Activated naive CD8-positive, alpha-beta T cell treated with anti-CD3 and anti-CD28 coated beads for 36 hours (primary cell): ENCODE data around the gene SPDL1. TPM values are rescaled to one million over a fixed set of nuclear protein-coding genes. Genes with fewer than 3 reads are reported as not detected.

Experiments
- DNase-seq: peaks from one replicate; pipeline ENCODE4 v3.0.0; 2021
- H3K27ac Mint-ChIP-seq: one replicate; pipeline ENCODE4 v1.8.0; 2022; ENCODE audit warnings: mild to moderate bottlenecking, moderate library complexity, mixed read lengths
- H3K27me3 Mint-ChIP-seq: one replicate; pipeline ENCODE4 v1.8.0; 2022; ENCODE audit warnings: mild to moderate bottlenecking, mixed read lengths
- H3K36me3 Mint-ChIP-seq: one replicate; pipeline ENCODE4 v1.8.0; 2021; ENCODE audit warnings: mild to moderate bottlenecking, mixed read lengths
- H3K4me1 Mint-ChIP-seq: one replicate; pipeline ENCODE4 v1.8.0; 2021; ENCODE audit warnings: mixed read lengths
- H3K4me3 Mint-ChIP-seq: one replicate; pipeline ENCODE4 v1.8.0; 2022; ENCODE audit warnings: mild to moderate bottlenecking, moderate library complexity, mixed read lengths
- H3K9me3 Mint-ChIP-seq: one replicate; pipeline ENCODE4 v1.8.0; 2022; ENCODE audit warnings: mixed read lengths
- total RNA-seq, 2 experiments: library from RNA; stranded (reverse); gene quantifications; one replicate each; pipeline ENCODE4 v1.2.3, GENCODE V29; 2021

Gene SPDL1
- total RNA-seq, 2 experiments from 2014 or later, result 50.4 to 52.5 TPM

DNA sequence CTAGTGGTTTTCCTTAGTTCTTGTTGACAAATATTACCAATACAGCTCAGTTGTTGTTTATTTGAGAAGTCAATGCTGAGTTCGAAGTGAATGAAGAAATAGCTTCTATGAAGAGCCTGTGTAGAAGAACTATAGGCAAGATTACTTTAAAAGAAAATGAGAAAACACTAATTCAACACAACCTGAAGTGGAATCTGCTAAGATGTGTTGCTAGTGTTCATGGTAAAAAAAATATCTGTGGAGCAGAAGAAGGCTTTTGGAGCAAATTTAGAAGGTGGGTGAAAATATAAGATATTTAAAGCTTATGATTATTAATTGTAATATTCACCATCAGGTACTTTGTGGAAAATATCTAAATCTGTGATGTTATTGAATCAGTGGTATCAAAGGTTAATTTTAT, 51.0 kb downstream of the SPDL1 start:
- Mint-ChIP-seq H3K4me3 (no peak overlapping the region), H3K27ac (no peak overlapping the region), H3K4me1 (peaks cover 24% of the 10 kb centered on the region)

DNA sequence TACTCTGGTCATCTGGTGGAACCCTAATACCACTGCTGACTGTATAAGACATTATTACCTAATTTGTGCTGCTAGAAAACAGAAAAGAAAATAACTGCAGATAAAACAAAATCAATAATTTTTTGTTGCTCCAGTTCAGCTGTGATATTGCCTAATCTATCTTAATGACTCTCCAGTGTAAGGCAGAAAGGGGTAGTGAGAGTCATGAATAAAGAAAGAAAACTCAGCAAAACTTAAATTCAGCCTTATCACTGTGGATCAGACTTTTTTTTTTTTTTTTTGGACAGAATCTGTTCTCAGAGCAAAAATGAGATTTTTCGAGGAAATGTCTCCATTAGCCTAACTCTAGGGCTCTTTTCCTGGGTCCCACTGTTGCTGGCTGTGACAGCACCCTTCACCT, 52.4 kb downstream of the SPDL1 start:
- Mint-ChIP-seq H3K27me3 (no peaks in the 10 kb centered on the region), H3K9me3 (peaks cover 12% of the 10 kb centered on the region), H3K36me3 (peaks cover 33% of the 10 kb centered on the region), H3K27ac (no peak overlapping the region), H3K4me3 (peak overlapping the region; percentile 48), H3K4me1 (peaks cover 31% of the 10 kb centered on the region)
- no peak for DNase-seq

More for the DNA sequence above, 51.0 kb downstream of the SPDL1 start:
- no peaks in the 10 kb centered on the region for H3K27me3 Mint-ChIP-seq
- H3K9me3 Mint-ChIP-seq, result peaks cover 11% of the 10 kb centered on the region
- DNase-seq, result no peak
- H3K36me3 Mint-ChIP-seq, result peaks cover 21% of the 10 kb centered on the region

DNA sequence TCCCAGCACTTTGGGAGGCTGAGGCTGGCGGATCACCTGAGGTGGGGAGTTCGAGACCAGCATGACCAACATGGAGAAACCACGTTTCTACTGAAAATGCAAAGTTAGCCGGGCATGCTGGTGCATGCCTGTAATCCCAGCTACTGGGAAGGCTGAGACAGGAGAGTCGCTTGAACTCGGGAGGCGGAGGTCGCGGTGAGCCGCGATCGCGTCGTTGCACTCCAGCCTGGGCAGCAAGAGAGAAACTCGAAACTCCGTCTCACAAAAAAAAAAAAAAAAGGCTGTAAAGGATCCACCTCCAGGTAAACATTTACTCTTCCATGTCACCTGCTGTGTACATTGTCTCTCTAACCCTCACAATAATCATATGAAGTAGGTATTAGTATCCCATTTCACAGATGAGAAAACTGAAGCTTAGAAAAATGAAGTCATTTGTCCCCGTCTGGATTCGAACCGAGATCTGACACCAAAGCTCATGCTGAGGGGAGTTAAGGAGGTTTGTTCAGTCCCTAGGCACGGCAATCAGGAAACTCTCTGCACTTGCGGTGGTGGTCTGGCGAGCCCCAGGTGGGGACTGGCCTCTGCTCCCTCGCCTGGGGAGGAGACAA, 53.0 kb downstream of the SPDL1 start:
- Mint-ChIP-seq H3K4me1 (peaks cover 38% of the 10 kb centered on the region), H3K27me3 (no peaks in the 10 kb centered on the region), H3K4me3 (peak overlapping the region; percentile 94), H3K36me3 (peaks cover 39% of the 10 kb centered on the region), H3K27ac (peak overlapping the region; percentile 95), H3K9me3 (peaks cover 12% of the 10 kb centered on the region)
- DNase-seq, result no peak

DNA sequence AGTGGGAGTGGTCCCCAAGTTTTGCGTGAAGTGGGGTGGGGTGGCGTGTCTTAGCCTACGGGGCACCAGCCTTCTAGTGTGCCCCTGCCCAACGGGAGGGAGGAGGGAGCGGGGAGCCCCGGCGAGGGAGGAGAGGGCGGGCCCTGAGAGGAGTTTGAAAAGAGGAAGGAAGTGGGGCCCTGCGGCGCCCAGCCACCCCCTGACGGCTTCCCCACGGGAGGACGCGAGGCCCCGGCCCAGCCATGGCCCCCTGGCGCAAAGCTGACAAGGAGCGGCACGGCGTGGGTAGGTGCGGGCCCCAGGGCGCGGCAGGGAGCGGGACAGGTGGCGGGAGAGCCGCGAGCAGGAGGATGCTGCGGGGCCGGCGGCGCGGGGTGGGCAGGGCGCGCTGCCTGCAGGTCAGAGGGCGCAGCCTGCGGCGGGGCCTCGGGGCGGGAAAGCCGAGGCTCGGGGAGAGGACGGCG, 53.5 kb downstream of the SPDL1 start, which contains the start of gene DOCK2:
Gene DOCK2 (plus strand): TSS at position 191 of the 464 bp plus-strand sequence. CDS start 52 bp downstream, at position 243.
- DNase-seq, result peak; percentile 78
- Mint-ChIP-seq H3K27me3 (no peaks in the 10 kb centered on the region), H3K9me3 (peaks cover 12% of the 10 kb centered on the region), H3K4me3 (peak within 1 kb of the TSS; percentile 94), H3K27ac (peak within 1 kb of the TSS; percentile 95), H3K4me1 (peaks cover 42% of the 10 kb centered on the region), H3K36me3 (peaks cover 42% of the 10 kb centered on the region)

DNA sequence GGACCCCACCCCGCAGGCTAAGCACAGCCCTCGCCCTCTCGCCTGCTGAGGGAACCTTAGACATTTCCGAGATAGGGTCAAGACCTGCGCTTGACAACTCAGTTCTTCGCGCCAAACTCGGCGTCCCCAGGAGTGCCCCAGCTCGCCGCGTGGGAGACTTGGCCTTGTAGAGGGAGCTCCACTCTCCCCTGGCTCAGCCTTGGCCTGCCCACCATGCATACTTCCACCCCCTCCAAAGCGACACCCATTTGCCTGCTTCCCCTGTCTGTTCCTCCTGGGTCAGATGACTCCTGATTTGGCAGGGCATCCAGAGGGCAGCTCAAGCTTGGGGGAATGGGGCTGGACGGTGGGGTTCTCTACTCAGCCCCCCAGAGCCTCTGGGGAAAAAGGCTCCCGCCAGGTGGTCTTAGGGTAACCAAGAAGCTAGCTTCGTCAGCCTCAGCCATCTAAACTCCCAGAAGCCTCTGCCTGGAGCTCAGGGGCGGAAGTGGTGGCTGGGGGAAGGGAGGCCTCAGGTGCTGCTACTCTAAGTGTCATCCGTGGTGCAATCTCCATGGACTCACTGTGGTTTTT, 54.1 kb downstream of the SPDL1 start:
- peaks cover 45% of the 10 kb centered on the region for H3K4me1 Mint-ChIP-seq
- H3K4me3 Mint-ChIP-seq, result peak overlapping the region; percentile 94
- DNase-seq, result peak; percentile 78
- H3K27ac Mint-ChIP-seq, result peak overlapping the region; percentile 95
- peaks cover 42% of the 10 kb centered on the region for H3K36me3 Mint-ChIP-seq
- no peaks in the 10 kb centered on the region for H3K27me3 Mint-ChIP-seq
- H3K9me3 Mint-ChIP-seq, result peaks cover 12% of the 10 kb centered on the region

DNA sequence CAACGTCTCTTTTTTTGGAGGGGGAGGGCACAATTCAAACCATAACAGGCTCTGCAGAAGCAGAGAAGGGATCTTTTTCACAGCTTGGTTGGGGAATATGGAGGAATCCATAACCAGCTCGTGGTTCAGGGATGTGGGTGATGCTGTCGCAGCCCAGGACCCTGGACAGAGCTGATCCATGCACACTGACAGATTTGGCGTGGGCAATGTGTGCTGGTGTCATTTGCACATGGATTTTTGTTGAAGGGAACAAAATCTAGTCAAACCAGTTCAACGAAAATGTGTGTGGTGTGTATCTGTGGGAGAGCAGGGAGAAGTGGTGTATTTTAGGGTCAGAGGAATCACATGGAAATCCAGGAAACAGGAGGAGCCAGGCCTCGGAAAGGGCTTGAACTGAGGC, 57.7 kb downstream of the SPDL1 start:
- H3K4me1 Mint-ChIP-seq, result peaks cover 72% of the 10 kb centered on the region
- H3K27ac Mint-ChIP-seq, result no peak overlapping the region
- no peaks in the 10 kb centered on the region for H3K27me3 Mint-ChIP-seq
- DNase-seq, result no peak
- peaks cover 9% of the 10 kb centered on the region for H3K9me3 Mint-ChIP-seq
- H3K4me3 Mint-ChIP-seq, result no peak overlapping the region
- peaks cover 67% of the 10 kb centered on the region for H3K36me3 Mint-ChIP-seq

DNA sequence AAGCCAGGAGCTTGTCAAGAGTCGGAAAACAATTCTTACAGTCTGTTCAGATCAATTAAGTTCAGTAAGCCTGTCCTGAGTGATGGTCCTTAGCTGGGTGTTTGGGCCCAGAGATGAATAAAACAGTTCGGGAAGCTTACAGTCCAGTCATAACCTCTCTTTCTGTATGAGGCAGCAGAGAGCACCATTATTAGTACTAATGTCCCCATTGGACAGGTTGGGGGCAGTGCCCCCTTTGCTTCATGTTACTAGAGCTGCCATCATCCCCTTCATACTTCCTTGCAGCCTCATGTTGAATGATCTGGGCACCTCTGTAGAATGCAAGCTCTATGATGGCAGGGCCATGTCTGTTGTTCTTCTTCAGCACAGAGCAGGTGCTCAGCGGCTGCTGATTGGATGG, 63.3 kb downstream of the SPDL1 start:
- Mint-ChIP-seq H3K4me1 (peaks cover 88% of the 10 kb centered on the region), H3K27ac (no peak overlapping the region), H3K4me3 (no peak overlapping the region), H3K27me3 (no peaks in the 10 kb centered on the region), H3K36me3 (peaks cover 59% of the 10 kb centered on the region), H3K9me3 (no peaks in the 10 kb centered on the region)
- DNase-seq, result no peak

DNA sequence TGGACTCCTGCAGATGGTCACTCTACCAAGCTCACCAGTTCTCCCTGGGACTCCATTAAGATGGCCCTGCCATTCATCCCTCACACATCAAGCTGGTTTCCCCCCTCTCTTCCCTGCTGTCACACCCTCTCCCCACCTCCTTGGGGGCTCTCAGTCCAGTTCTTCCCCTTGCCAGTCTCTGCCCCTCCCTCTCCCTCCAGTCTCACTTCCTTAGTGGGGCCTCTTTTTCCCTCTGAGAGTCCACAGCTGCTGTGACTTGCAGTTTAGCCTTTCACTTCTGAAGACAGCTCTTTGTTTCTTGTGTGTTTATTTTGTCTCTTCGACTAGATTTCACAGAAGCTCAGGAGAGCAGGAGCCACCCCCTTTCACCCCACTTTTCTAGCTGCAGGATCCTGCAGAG, 64.0 kb downstream of the SPDL1 start:
- no peak overlapping the region for H3K4me3 Mint-ChIP-seq
- H3K27ac Mint-ChIP-seq, result peak overlapping the region; percentile 2
- no peaks in the 10 kb centered on the region for H3K27me3 Mint-ChIP-seq
- H3K4me1 Mint-ChIP-seq, result peaks cover 88% of the 10 kb centered on the region
- no peak for DNase-seq
- peaks cover 62% of the 10 kb centered on the region for H3K36me3 Mint-ChIP-seq
- no peaks in the 10 kb centered on the region for H3K9me3 Mint-ChIP-seq

DNA sequence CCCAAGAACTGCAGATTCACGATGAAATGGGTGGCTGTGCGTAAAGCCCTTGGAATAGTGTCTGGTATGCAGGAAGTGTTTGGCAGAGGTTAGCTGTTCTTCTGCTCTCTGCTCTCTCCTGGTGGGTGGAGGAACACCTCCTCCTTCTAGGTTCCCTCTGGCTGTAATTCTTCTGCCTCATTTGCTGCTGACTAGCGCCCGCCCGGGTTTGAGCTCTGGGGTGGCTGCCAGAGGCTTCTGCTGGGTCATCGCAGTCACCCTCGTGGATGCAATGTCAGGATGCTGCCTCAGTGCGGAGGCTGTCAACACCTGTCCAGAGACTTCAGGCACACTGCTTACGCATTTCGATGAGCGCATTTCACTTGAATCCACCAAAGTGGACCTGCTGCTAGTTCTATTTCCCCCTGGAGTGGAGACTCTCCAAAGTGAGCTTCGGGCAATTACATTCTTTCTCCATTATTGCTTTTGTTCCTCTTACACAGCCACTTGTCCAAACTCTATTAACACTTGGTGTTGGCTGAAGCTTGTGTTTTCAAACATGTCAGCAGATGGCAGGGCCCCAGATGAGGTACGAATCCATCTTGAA, 65.2 kb downstream of the SPDL1 start:
- peaks cover 60% of the 10 kb centered on the region for H3K36me3 Mint-ChIP-seq
- H3K9me3 Mint-ChIP-seq, result no peaks in the 10 kb centered on the region

DNA sequence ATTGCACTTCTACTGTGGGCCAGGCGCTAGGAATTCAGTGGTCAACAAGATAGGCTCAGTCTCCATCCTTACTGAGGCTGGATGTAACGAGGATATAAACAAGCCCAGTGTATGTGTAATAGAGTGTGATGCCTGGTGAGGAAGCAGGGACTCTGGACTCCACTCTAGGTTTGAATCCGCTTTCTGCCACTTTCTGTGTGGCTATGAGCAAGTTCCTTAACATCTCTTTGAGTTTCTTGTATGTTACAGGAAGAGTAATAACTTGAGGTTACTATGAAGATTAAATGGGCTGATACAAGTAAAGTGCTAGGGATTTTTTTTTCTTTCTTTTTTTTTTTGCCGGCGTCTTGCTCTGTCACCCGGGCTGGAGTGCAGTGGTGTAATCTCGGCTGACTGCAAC, 65.9 kb downstream of the SPDL1 start:
- Mint-ChIP-seq H3K27me3 (no peaks in the 10 kb centered on the region), H3K4me1 (peaks cover 93% of the 10 kb centered on the region), H3K27ac (peak overlapping the region; percentile 70), H3K36me3 (peaks cover 59% of the 10 kb centered on the region), H3K9me3 (no peaks in the 10 kb centered on the region), H3K4me3 (no peak overlapping the region)
- no peak for DNase-seq

More for the DNA sequence above, 65.2 kb downstream of the SPDL1 start:
- H3K4me3 Mint-ChIP-seq, result no peak overlapping the region
- DNase-seq, result no peak
- H3K27ac Mint-ChIP-seq, result peak overlapping the region; percentile 43
- peaks cover 92% of the 10 kb centered on the region for H3K4me1 Mint-ChIP-seq
- H3K27me3 Mint-ChIP-seq, result no peaks in the 10 kb centered on the region

DNA sequence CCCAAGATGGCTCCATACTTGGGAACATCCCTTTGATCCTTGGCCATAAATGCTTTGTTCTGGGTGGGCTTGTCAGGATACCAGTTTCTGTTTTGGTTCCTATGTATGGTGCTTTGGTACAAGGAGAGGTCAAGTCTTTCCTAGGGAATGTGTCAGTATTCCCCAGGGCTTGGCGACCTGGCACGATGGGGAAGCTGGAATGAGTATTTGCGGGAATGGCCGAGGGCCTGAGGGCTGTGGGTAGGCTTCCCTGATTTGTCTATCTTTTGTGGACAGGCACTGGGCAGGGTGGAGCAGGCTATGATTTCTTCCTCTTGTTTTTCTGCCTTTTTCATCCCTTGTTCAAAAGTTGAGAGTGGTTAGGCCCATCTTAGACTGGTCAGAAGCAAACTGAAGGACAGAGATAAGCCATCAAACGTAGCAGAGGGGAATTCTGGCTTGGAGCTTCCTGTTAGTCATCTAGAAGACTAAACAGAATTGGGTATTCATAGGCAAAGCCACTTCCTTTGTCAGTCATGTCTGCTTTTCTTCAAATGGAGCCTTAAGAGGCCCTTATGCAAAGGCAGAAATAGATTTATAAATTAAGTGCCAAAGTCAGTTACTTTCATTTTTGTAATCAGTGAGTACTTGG, 67.2 kb downstream of the SPDL1 start:
- H3K9me3 Mint-ChIP-seq, result no peaks in the 10 kb centered on the region
- peaks cover 93% of the 10 kb centered on the region for H3K4me1 Mint-ChIP-seq
- H3K4me3 Mint-ChIP-seq, result peak overlapping the region; percentile 49
- H3K36me3 Mint-ChIP-seq, result peaks cover 60% of the 10 kb centered on the region
- no peaks in the 10 kb centered on the region for H3K27me3 Mint-ChIP-seq
- no peak for DNase-seq
- peak overlapping the region; percentile 88 for H3K27ac Mint-ChIP-seq

DNA sequence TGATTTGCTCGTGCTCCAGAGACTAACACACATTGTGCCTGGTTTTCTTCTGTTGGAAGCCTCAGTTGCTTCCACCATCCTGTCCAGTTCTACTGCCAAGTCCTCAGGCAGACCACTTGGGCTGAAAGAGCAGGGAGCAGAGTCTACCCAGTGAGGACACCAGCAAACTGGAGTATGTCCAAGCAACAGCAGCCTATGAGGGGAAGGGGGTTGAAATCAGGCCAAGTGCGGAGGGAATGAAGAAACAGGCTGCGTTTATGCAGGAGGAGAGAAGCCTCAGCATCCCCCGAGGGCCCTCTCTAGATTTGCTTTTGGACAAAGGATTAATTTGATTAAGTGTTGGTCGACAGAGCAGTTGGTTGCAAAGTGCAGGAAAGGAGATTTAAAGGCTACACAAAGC, 68.0 kb downstream of the SPDL1 start:
- Mint-ChIP-seq H3K27ac (peak overlapping the region; percentile 88), H3K4me1 (peaks cover 93% of the 10 kb centered on the region), H3K27me3 (no peaks in the 10 kb centered on the region), H3K9me3 (no peaks in the 10 kb centered on the region), H3K4me3 (peak overlapping the region; percentile 49), H3K36me3 (peaks cover 60% of the 10 kb centered on the region)
- no peak for DNase-seq

DNA sequence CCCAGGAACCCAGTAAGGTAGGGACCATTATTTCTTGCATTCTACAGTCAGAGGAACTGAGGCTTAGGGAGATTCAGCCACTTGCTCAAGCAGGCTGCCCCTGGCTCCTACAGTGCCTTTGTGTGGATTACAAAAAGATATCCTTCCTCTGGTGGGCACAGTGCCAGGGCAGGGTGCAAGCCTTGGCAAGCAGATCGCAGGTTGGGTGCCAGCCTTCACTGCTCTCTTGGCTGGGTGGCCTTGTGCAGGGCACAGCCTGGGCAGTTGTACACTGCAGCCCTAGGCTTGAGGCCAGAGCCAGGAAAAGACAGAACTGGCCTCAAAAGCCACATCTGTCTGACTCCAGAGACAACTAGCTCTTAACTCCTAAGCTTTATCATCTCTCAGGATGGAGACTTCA, 68.5 kb downstream of the SPDL1 start:
- H3K27me3 Mint-ChIP-seq, result no peaks in the 10 kb centered on the region
- H3K27ac Mint-ChIP-seq, result peak overlapping the region; percentile 14
- DNase-seq, result no peak
- no peak overlapping the region for H3K4me3 Mint-ChIP-seq
- peaks cover 58% of the 10 kb centered on the region for H3K36me3 Mint-ChIP-seq
- H3K4me1 Mint-ChIP-seq, result peaks cover 93% of the 10 kb centered on the region
- no peaks in the 10 kb centered on the region for H3K9me3 Mint-ChIP-seq

DNA sequence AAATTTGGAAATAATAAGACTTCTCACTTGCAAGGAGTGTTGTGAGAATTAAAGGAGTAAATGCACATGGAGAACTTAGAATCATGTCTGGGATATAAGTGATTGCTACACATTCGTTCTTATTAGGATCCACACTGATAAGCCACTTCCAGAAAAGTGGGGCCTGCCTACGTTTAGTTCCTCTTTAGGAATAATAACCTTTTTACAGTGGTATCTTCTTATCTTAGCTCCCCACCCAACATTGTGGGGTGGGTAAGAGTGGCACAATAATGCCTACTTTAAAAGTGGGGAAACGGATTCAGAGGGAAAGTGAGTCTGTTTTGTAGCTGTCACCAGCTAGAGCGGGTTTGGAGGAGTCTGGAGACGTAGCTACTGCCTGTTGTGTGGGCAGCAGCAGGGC, 69.5 kb downstream of the SPDL1 start:
- H3K4me1 Mint-ChIP-seq, result peaks cover 90% of the 10 kb centered on the region
- H3K9me3 Mint-ChIP-seq, result no peaks in the 10 kb centered on the region
- no peak overlapping the region for H3K4me3 Mint-ChIP-seq
- peaks cover 56% of the 10 kb centered on the region for H3K36me3 Mint-ChIP-seq
- no peak for DNase-seq
- H3K27me3 Mint-ChIP-seq, result no peaks in the 10 kb centered on the region
- no peak overlapping the region for H3K27ac Mint-ChIP-seq
